COR-L47 (cell line): Measurements from ENCODE around the gene C1QTNF5.

Experiments used
- DNase-seq: peaks from one replicate; lab custom pipeline; 2025; lab: John Stamatoyannopoulos, UW

Gene C1QTNF5

GRCh38 chr11:119359365-119360214 lies 18.9 kb upstream of the C1QTNF5 start:
- DNase-seq, result no peak

GRCh38 chr11:119357074-119357473 lies 16.4 kb upstream of the C1QTNF5 start:
- DNase-seq, result no peak

GRCh38 chr11:119356349-119357031 lies 15.8 kb upstream of the C1QTNF5 start:
- peak; percentile 36 for DNase-seq

- no peak for DNase-seq
Measured at GRCh38 chr11:119355091-119355843, 14.6 kb upstream of the C1QTNF5 start.

- DNase-seq, result peak; percentile 83
Measured at GRCh38 chr11:119352857-119353260, 12.2 kb upstream of the C1QTNF5 start.

- no peak for DNase-seq
Measured at GRCh38 chr11:119351232-119351631, 10.5 kb upstream of the C1QTNF5 start.

- no peak for DNase-seq
Measured at GRCh38 chr11:119350302-119350701, 9.6 kb upstream of the C1QTNF5 start.

- no peak for DNase-seq
Measured at GRCh38 chr11:119347940-119348605, 7.4 kb upstream of the C1QTNF5 start.

- no peak for DNase-seq
Measured at GRCh38 chr11:119347242-119347641, 6.6 kb upstream of the C1QTNF5 start.

GRCh38 chr11:119346605-119347004 lies 5.9 kb upstream of the C1QTNF5 start, which contains the start of gene MFRP:
Gene MFRP, minus strand, starts transcription at chr11:119346705. Its CDS starts 192 bp downstream, at chr11:119346513.
- DNase-seq, result no peak

GRCh38 chr11:119345685-119346084 lies 5.0 kb upstream of the C1QTNF5 start:
- no peak for DNase-seq

- DNase-seq, result no peak
Measured at GRCh38 chr11:119344291-119345010, 3.8 kb upstream of the C1QTNF5 start.

GRCh38 chr11:119343726-119344125 lies 3.0 kb upstream of the C1QTNF5 start:
- DNase-seq, result no peak

GRCh38 chr11:119342362-119343130 lies 1.9 kb upstream of the C1QTNF5 start:
- DNase-seq, result no peak

GRCh38 chr11:119342023-119342300 lies 1.3 kb upstream of the C1QTNF5 start:
- no peak for DNase-seq

- DNase-seq, result no peak
Measured at GRCh38 chr11:119341222-119342022, 739 bp upstream of the C1QTNF5 start.

GRCh38 chr11:119339589-119340334 lies 921 bp downstream of the C1QTNF5 start:
- DNase-seq, result peak; percentile 3

- DNase-seq, result no peak
Measured at GRCh38 chr11:119338965-119339588, 1.6 kb downstream of the C1QTNF5 start.
